SU-DHL-6 (cell line): ENCODE measurements around the gene SLC25A28.
"Not testable (repeated sequence)": the region's sequence is repeated elsewhere in the genome, so short reads cannot be mapped to it uniquely, and the experiment has no call there.

Experiments
- EZH2phosphoT487 ChIP-seq: fragments of 200-600 bp; sonication (generic), shearing (Covaris generic); conservative IDR thresholded peaks from 2 replicates; pipeline ENCODE4 v1.6.1; 2018; ENCODE audit warnings: mild to moderate bottlenecking, antibody characterized with exemption, low read length, moderate library complexity, mixed read lengths
- TF ChIP-seq, protein P1 (sequence below): fragments of 200-600 bp; sonication (generic); IDR thresholded peaks from one replicate; pipeline ENCODE4 v1.5.1; 2017; ENCODE audit warnings: antibody characterized with exemption, mild to moderate bottlenecking, low read length, moderate library complexity; ENCODE audit not compliant: insufficient read depth, poor library complexity, severe bottlenecking

DNA sequence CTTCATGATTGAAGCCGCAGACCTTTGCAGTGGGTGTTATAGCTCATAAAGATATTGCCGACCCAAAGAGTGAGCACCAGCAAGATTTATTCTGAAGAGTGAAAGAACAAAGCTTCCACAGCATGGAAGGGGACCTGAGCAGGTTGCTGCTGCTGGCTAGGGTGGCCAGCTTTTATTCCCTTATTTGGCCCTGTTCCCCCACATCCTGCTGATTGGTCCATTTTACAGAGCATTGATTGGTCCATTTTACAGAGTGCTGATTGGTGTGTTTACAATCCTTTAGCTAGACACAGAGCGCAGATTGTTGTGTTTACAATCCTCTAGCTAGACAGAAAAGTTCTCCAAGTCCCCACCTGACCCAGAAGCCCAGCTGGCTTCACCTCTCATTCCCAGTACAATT lies 4.9 kb upstream of the SLC25A28 start:
- TF ChIP-seq, protein P1, sequence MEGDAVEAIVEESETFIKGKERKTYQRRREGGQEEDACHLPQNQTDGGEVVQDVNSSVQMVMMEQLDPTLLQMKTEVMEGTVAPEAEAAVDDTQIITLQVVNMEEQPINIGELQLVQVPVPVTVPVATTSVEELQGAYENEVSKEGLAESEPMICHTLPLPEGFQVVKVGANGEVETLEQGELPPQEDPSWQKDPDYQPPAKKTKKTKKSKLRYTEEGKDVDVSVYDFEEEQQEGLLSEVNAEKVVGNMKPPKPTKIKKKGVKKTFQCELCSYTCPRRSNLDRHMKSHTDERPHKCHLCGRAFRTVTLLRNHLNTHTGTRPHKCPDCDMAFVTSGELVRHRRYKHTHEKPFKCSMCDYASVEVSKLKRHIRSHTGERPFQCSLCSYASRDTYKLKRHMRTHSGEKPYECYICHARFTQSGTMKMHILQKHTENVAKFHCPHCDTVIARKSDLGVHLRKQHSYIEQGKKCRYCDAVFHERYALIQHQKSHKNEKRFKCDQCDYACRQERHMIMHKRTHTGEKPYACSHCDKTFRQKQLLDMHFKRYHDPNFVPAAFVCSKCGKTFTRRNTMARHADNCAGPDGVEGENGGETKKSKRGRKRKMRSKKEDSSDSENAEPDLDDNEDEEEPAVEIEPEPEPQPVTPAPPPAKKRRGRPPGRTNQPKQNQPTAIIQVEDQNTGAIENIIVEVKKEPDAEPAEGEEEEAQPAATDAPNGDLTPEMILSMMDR = not testable (repeated sequence)
- TF ChIP-seq EZH2phosphoT487 = not testable (repeated sequence)
